GM13976 (cell line): ENCODE results near the gene BAHD1.

Experiments used
- DNase-seq: peaks from one replicate; pipeline ENCODE4 v3.0.0; 2012; ENCODE audit warnings: low spot score
- CTCF ChIP-seq: IDR thresholded peaks from 2 replicates; pipeline ENCODE4 v1.5.1; 2012; ENCODE audit warnings: borderline replicate concordance, mild to moderate bottlenecking; ENCODE audit not compliant: insufficient read depth; ENCODE audit errors: extremely low read depth, missing control alignments, control extremely low read depth
- in situ Hi-C: fragments of 300-500 bp; cut with MboI; formaldehyde crosslinking; loops from one replicate; pipeline ENCODE4 v1.12.0; 2022; ENCODE audit warnings: low sequenced_read_pairs, mixed read lengths, inconsistent platforms; ENCODE audit not compliant: unreplicated experiment

The BAHD1 gene

DNA sequence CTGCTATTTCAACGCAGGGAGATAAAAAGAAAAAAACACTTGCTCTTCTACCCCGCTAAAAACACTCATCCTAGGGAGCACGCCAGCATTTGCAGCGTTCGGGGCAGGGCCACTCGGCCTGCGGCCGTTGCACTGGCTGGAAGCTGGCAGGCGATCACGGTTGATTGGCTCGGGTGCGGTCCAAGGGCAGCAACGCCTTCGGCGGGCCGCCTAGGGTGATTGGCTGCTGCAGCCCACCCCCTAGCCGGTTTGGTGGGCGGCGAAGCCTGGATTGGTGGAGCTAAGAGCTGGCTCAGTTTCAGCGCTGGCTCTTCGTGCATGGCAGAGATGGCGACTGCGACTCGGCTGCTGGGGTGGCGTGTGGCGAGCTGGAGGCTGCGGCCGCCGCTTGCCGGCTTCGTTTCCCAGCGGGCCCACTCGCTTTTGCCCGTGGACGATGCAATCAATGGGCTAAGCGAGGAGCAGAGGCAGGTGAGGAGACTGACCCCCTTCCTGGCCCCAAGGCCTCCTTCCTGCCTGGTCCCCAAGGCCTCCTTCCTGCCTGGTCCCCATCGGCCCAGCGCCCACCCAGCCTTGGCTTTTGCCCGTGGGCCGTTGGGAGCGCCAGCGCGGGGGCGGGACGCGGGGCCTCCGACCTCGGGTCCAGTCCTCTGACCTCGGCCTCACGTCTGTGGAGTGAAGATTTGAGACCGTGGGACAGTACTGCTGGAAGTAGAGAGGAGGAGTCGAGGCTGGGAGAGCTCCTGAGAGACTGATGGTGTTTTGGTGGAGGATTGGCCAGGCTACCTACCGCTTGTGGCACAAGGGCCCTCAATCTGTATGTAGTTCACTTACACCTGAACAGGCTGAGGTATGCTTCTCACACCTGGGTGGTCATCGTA is 35.0 kb upstream of the BAHD1 start, which contains the start of gene IVD:
IVD (plus strand) TSS at position 295 of the 881 bp plus-strand sequence; CDS start at position 328, 33 bp downstream.
- DNase-seq = peak; percentile 96
- no peak for TF ChIP-seq CTCF
- in situ Hi-C loops = no loop called here

DNA sequence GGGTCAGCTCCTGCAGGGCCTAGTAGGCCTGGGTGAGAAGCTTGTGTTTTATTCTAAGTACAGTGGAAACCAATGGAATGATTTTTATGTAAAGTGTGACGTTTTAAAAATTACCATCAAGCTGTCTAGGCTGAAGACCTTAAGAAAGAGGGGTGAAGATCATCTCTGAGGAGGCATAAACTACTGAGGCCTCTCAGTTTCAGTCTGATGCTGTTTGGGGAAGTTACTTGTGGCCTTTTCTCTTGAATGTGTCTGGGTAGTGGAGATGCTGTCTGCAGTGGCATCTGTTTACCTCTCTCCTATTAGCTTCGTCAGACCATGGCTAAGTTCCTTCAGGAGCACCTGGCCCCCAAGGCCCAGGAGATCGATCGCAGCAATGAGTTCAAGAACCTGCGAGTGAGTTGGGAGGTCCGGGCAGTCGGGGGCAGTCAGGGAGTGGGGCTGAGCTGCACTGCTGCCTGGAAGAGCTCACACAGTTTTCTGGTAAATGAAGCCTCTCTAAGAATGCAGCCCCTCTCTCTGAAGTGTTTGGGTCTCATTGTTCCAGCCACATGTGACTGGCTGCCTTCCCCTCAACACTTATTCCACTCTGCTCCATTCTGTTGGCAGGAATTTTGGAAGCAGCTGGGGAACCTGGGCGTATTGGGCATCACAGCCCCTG is 33.3 kb upstream of the BAHD1 start:
- peak; percentile 84 for DNase-seq
- TF ChIP-seq CTCF = no peak
- in situ Hi-C loops = no loop called here

GRCh38 chr15:40409366-40409765 is 31.4 kb upstream of the BAHD1 start:
- peak; percentile 86 for DNase-seq
- no peak for TF ChIP-seq CTCF
- in situ Hi-C loops = no loop called here

DNA sequence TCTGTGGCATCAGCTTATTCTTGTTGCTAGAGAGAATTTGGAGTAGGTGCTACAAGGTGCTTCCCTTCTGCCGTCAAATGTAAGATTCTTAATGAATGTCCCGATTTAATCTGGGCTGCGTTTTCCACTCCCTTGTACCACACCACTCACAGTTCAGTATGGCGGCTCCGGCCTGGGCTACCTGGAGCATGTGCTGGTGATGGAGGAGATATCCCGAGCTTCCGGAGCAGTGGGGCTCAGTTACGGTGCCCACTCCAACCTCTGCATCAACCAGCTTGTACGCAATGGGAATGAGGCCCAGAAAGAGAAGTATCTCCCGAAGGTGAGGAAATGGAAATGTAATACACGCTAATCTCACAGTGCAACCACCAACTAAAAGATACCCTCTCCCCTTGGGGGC is 30.3 kb upstream of the BAHD1 start:
- in situ Hi-C loops = no loop called here

DNA sequence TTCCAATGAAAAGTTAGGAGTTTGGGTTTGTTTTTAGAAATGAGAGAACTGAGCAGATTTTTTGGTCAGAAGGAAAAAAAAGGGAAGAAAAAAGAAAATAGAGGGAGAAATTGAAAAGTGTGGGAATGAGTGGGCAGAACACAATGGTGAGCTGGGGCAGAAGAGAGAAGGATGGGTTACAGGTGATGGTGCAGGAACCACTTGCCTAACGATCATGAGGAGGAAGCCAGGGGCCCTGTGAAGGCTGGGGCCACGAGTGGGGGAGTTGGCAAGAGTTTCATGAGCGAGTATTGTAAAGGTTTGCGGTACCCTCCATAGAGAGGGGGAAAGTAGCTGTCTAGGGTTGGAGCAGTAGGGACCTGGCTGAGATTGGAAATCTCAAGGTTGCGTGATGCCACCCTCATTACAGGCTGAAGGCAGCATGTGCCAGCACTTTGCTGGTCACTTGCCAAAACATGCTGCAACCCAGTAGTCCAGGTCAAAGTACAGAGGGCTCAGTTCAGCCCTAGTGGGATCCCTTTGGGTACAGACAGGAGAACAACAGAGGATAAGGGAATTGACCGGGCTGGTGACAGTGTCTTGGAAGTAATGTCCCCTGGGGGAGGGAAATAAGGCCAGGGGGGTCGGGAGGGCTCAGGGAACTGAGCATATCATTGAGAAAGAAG is 28.5 kb upstream of the BAHD1 start:
- in situ Hi-C loops = no loop called here
- no peak for DNase-seq
- no peak for TF ChIP-seq CTCF

More for the DNA sequence above, 30.3 kb upstream of the BAHD1 start:
- no peak for TF ChIP-seq CTCF
- DNase-seq = no peak

- TF ChIP-seq CTCF = no peak
- no peak for DNase-seq
- in situ Hi-C loops = no loop called here
Observed at GRCh38 chr15:40413036-40413435, 27.7 kb upstream of the BAHD1 start.
